Esophagus squamous epithelium (tissue), 4 donors: Measurements from ENCODE around the gene CD93.

Experiments
- POLR2A ChIP-seq, 4 donors: fragments of 450-650 bp; IDR thresholded peaks; one replicate each; pipeline ENCODE4 v1.6.1; 2017; ENCODE audit warnings: antibody characterized with exemption in 4 of 4, mild to moderate bottlenecking in 4 of 4, moderate library complexity in 3 of 4
- TF ChIP-seq, protein P1 (sequence below), 6 experiments: fragments of 450-650 bp in 4 of 6; fragments of 200-600 bp in 2 of 6; sonication (generic) in 2 of 6; IDR thresholded peaks; one replicate each; pipeline ENCODE4 v1.5.1; 2016 to 2019; ENCODE audit warnings: antibody characterized with exemption in 6 of 6, mild to moderate bottlenecking in 4 of 6, moderate library complexity in 4 of 6

DNA sequence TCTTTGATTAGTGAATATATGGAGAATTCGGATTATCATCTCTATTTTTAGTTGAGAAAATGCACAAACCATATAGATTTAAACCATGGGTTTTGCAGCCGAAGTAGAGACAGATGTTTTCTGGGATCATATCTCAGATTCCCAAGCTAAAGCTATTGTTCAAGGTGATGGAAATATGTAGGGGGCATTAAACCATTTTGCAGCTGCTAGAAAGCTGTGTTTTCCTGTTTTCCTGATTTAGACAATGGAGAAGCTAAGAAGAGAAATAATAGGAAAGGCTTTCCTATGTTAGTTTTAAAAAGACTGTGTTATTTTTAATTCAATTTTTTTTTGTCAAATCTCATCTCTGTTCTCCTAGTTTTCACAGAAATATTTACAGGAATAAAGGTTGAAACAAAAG, 6.2 kb downstream of the CD93 start:
- no peak for TF ChIP-seq POLR2A (IDR thresholded peaks at IDR 0.05)
- TF ChIP-seq, protein P1, sequence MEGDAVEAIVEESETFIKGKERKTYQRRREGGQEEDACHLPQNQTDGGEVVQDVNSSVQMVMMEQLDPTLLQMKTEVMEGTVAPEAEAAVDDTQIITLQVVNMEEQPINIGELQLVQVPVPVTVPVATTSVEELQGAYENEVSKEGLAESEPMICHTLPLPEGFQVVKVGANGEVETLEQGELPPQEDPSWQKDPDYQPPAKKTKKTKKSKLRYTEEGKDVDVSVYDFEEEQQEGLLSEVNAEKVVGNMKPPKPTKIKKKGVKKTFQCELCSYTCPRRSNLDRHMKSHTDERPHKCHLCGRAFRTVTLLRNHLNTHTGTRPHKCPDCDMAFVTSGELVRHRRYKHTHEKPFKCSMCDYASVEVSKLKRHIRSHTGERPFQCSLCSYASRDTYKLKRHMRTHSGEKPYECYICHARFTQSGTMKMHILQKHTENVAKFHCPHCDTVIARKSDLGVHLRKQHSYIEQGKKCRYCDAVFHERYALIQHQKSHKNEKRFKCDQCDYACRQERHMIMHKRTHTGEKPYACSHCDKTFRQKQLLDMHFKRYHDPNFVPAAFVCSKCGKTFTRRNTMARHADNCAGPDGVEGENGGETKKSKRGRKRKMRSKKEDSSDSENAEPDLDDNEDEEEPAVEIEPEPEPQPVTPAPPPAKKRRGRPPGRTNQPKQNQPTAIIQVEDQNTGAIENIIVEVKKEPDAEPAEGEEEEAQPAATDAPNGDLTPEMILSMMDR (IDR thresholded peaks at IDR 0.05) = no peak
